Skin of body (tissue), 2 donors: ENCODE data around the gene MAP2K3. TPM values are rescaled to one million over a fixed set of nuclear protein-coding genes. Genes with fewer than 3 reads are reported as not detected.
"Not testable (repeated sequence)": the region's sequence is repeated elsewhere in the genome, so short reads cannot be mapped to it uniquely, and the experiment has no call there.

Experiments used
- DNase-seq: peaks from one replicate; lab custom pipeline; 2025; lab: John Stamatoyannopoulos, UW
- total RNA-seq: library from RNA; depleted of rRNA; stranded (reverse); fragments of >200 nt; gene quantifications from one replicate; pipeline ENCODE4 v1.2.3, GENCODE V29; 2014

The MAP2K3 gene
- total RNA-seq, 1 donor from 2014 or later = 19.8 TPM

- DNase-seq = not testable (repeated sequence)
Observed at GRCh38 chr17:21350495-21350894, 66.0 kb downstream of the MAP2K3 start.

DNA sequence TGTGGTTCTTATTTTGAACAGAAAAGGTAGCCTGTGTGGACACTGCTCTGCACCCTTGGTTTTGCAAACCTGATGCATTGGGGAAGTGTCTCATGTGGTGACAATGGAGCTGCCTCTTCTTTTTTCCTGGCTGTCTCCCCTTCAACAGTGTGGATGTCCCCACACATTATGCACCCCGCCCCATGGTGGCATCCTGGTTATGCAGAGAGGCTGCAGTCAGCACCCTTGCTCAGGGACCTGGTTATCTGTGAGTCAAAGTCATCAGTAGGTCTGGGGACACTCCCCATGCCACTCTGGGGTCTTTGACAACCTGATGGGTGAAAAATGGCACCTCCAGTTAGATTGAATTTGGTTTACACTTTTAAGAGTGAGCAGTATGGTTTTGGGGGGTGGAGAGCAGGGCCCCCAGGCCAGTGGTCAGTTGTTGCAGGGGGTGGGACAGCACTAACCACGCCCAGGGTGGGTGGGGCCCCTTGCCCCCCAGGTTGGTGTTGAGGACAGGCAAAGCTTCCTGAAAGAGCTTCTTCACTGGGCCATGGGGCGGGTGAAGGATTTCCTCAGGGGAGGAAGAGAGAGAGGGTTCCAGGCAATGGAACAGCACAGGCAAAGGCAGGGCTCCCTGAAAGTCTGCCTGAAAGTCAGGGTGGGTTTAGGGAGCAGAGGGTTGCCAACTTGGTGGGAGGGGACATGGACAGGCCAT lies 67.0 kb downstream of the MAP2K3 start:
- no peak for DNase-seq

DNA sequence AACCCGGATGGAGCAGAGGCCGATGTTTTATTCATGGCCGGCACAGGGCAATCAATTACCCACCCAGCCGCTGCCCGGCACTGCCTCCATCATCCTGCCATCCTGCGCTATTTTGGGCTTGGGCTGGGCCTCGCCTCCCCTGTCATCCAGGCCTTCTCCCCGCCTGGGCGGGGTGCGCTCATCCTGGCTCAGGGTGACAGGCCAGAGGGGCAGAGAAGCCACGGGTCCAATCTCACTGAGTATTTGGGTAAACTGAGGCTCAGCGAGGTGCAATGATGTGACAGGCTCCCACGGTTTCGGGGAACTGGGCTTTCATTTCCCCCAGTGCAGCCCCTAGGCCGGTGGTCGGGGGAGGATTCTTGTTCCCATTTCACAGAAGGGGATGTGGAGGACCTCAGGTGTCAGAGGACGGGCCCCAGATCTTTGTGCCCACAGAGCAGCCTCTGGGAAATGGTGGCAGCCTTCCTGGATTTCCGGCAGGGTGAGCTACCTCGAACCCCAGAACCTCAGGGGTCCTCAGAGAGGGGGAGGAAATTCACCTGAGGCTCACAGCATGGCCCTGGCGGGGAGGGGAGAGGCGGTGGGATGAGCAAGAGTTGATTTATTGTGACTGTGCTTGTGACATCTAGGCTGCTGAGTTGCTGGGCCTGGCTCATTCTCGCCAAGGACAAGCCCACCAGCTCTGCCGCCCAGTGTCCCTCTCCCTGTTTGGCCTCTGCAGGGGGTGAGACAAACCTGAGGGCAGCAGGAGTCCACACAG lies 67.9 kb downstream of the MAP2K3 start:
- no peak for DNase-seq

DNA sequence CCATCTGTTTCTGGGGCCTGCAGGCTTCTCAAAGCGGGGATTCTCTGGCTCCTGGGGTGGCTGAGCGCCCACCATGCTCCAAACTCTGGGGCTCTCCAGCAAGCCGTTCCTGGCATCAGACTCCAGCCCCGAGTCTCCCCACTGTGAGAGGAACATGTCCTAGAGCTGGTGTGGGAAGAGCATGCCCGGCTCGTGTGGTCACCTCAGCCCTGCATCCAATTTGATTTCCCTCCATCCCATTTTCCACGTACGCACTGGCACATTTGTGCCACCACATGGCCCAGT lies 68.4 kb downstream of the MAP2K3 start:
- no peak for DNase-seq

- no peak for DNase-seq
Observed at GRCh38 chr17:21353326-21354010, 69.0 kb downstream of the MAP2K3 start.

- DNase-seq = no peak
Observed at GRCh38 chr17:21354796-21355385, 70.4 kb downstream of the MAP2K3 start.

DNA sequence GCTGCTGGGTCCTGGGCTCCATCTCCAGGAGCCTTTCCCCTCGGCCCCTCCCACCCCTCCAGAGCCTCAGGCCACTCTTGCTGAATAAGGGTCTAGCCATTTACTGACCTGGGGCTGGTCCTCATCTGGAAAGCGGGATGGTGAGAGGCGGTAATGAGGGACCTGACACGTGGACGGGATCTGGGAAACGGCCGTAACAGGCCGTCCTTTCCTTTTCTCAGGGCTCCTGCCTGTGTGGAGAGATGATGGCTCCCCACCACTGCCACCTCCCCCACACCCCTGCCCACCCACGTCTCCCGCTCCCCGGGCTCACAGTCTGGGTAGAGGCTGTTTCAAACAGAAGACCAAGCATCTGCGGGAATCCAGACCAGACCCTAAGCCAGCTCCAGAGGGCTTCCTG lies 71.1 kb downstream of the MAP2K3 start:
- no peak for DNase-seq

- DNase-seq = no peak
Observed at GRCh38 chr17:21356537-21357127, 72.1 kb downstream of the MAP2K3 start.

GRCh38 chr17:21357281-21357680 lies 72.8 kb downstream of the MAP2K3 start:
- DNase-seq = no peak

DNA sequence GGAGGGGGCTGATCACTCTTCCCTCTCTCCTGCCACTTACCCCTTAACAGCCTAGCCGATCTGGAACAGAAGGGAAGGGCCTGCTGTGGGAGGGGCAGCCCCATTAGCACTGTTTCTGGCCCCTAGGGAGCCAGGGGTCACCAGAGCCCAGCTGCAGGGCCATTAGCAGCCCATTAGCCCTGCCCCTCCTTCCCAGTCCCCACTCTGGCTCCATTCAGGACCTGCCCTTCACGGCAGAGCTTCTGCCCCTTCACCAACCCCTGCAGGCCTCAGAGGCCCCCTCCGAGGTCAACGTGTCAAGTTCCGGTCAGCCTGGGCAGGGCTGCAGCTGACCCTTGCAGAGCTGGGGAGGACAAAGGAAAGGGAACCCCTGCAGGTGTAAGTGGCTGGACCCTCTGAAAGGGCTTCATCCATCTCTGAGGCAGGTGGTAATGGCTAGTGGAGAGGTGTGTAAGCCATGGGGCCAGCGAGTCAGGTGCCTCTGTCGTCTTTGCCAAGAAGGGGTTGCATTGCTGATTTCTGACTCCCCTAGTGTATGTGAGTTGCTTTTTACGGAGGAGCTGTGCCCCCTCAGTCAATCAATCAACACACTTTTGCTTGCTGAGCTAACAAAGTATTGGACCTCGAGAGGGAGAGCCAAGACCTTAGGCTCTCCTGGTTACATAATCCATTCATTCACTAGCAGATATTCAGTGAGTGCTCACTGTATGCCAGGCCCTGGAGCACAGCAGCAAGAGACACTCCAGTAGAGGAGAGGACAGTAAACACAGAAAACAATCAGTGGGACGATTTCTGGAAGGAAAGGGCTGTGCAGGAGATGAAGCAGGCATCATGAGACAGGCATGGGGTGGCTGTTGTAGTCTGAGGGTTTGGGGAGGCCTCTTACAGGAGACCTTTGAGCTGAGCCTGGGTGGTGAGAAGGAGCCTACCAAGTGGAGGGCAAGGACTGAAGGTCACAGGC lies 73.5 kb downstream of the MAP2K3 start:
- no peak for DNase-seq

DNA sequence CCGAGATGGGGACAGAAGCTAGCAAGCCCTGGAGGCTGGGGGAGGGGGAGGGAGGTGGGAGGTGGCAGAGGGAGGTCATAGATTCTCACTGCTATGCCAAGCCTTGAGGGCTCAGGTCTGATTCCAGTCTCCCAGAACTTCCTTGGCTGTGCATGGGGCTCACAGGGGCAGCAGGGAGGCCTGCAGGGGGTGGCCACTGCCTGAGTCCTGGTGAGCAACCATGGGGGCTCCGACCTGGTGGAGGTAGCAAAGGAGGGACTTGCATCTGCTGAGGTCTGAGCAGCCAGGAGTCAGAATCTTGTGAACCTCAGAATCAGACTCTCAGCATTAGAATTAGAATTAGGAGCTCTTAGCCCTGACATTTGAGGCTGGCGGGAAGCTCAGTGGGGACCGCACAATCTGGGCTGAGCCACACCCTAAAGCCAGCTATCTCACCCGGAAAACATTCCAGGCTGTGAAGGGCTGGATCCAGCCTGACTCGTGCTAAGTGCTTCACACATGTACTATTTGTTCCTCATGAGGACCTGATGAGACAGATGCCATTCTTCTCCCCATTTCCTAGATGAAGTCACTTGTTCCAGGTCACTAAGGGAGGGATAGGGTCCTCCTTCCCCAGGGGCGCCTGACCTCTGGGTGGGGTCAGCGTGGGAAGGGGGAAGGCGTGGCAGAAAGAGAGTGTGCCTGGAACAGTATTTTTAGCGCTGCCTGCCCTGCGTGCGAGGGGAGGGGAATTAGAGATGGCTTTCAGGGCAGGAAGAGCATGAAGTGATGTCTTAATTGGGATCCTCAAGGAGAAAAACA lies 74.4 kb downstream of the MAP2K3 start:
- peak; percentile 37 for DNase-seq

- DNase-seq = no peak
Observed at GRCh38 chr17:21359483-21359840, 75.0 kb downstream of the MAP2K3 start.

DNA sequence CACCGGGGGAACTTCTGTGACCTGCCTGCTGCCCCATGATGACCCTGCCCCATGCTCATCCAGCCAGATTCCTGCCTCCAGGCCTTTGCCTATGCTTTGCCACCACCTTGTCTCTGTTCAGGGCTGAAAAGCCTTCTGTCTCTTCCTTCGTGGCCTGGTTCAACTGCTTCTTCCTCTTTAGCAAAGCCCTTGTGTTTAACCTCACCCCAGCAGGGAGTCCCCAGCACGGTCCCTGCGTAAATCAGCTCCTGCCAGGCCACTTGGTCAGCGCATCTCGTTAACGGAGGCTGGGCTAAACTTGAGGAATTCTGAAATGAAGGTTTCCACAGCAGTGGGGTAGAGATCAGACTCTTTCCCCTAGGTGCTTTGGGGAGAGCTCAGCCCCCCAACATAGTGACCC lies 75.5 kb downstream of the MAP2K3 start:
- DNase-seq = no peak

GRCh38 chr17:21361020-21361809 lies 76.7 kb downstream of the MAP2K3 start:
- no peak for DNase-seq

DNA sequence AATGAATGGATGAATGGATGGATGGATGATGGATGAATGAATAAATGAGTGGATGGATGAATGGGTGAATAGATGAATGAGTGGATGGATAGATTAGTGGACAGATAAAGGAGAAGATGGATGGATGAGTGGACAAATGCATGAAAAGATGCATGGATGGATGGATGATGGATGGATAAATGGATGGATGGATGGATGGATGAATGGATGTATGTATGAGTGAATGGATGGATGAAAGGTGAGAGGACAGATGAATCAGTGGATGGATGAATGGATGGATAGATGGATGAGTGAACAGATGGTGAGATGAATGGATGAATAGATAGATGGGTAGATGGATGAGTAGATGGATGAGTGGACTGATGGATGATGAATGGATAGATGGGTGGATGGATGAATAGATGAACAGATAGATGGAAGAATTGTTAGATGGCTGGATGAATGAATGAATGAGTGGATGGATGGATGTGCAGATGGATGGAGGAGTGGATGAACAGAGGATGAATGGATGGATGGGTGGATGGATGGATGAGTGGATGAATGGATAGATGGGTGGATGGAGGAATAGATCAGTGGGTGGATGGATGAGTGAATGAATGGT lies 77.9 kb downstream of the MAP2K3 start:
- no peak for DNase-seq

DNA sequence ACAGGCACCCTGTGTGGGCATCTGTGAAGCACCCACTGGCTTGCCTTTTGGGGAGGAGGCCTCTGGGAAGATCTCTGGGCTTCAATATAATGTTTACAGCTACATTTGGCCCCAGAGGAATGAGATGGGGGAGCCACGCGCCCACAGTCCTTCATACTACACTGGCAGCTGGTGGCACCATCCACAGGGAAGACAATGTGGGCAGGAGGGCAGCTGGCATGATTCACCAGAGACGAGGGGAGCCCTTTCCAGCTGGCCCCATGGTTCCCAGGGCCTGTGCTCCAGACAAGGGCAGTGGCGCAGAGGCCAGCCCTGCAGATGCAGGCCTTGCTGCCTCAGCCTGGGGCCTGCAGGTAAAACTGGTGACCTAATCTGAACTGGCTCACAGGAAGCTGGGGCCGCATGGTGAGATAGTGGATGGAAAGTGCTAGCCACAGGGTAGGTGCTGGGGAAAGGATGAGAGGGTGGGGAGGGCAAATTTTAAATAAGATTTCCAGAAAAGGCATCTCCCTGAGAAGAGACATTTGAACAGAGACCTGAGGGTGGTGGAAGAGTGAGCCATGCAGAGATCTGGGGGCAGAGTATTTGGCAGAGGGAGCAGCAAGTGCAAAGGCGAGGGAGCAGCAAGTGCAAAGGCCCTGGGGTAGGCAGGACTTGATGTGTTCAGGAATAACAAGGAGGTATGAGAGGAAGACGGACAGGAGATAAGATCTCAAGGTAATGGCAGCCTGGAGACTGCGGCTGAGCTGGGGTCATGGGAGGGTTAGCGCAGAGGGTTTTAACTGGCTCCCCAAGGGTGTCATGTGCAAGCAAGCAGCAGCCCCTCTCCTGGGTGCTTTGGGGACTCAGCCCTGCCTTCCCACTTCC lies 79.5 kb downstream of the MAP2K3 start:
- DNase-seq = no peak
